Epidermal melanocyte (primary cell): ENCODE data around the gene UGGT1.
"Not testable (repeated sequence)": the region's sequence is repeated elsewhere in the genome, so short reads cannot be mapped to it uniquely, and the experiment has no call there.

ENCODE experiments used
- DNase-seq: peaks from one replicate; pipeline ENCODE4 v3.0.0; 2011; ENCODE audit warnings: low spot score; ENCODE audit not compliant: insufficient read length

The UGGT1 gene

GRCh38 chr2:128170776-128171175 lies 79.8 kb downstream of the UGGT1 start:
- no peak for DNase-seq

GRCh38 chr2:128172191-128172590 lies 81.2 kb downstream of the UGGT1 start:
- no peak for DNase-seq

- not testable (repeated sequence) for DNase-seq
Observed at GRCh38 chr2:128174067-128174466, 83.1 kb downstream of the UGGT1 start.

- no peak for DNase-seq
Observed at GRCh38 chr2:128177315-128177714, 86.3 kb downstream of the UGGT1 start.

GRCh38 chr2:128178149-128178649 lies 87.2 kb downstream of the UGGT1 start:
- DNase-seq = no peak

- DNase-seq = no peak
Observed at GRCh38 chr2:128178650-128179460, 87.9 kb downstream of the UGGT1 start.

GRCh38 chr2:128179461-128179755 lies 88.4 kb downstream of the UGGT1 start:
- DNase-seq = no peak

- no peak for DNase-seq
Observed at GRCh38 chr2:128180031-128180430, 89.0 kb downstream of the UGGT1 start.

GRCh38 chr2:128185576-128185975 lies 94.6 kb downstream of the UGGT1 start:
- DNase-seq = no peak

- DNase-seq = no peak
Observed at GRCh38 chr2:128187032-128187654, 96.1 kb downstream of the UGGT1 start.

- no peak for DNase-seq
Observed at GRCh38 chr2:128195435-128195984, 104.5 kb downstream of the UGGT1 start.

GRCh38 chr2:128196026-128196425 lies 105.0 kb downstream of the UGGT1 start:
- DNase-seq = no peak

GRCh38 chr2:128196471-128196931 lies 105.5 kb downstream of the UGGT1 start:
- no peak for DNase-seq

GRCh38 chr2:128197059-128197458 lies 106.1 kb downstream of the UGGT1 start:
- DNase-seq = no peak

GRCh38 chr2:128198656-128199055 lies 107.7 kb downstream of the UGGT1 start:
- no peak for DNase-seq

- DNase-seq = no peak
Observed at GRCh38 chr2:128199141-128199540, 108.1 kb downstream of the UGGT1 start.

GRCh38 chr2:128202791-128203190 lies 111.8 kb downstream of the UGGT1 start:
- no peak for DNase-seq

- no peak for DNase-seq
Observed at GRCh38 chr2:128206245-128206644, 115.2 kb downstream of the UGGT1 start.

GRCh38 chr2:128208023-128208422 lies 117.0 kb downstream of the UGGT1 start:
- no peak for DNase-seq

GRCh38 chr2:128208631-128209324 lies 117.8 kb downstream of the UGGT1 start:
- DNase-seq = not testable (repeated sequence)

GRCh38 chr2:128214251-128214650 lies 123.3 kb downstream of the UGGT1 start:
- no peak for DNase-seq
